OCI-LY1 (cell line): Measurements from ENCODE around the gene VCPKMT.

Experiments
- EZH2 ChIP-seq: fragments of 200-600 bp; sonication (generic), shearing (Covaris generic); IDR thresholded peaks from 2 replicates; pipeline ENCODE4 v1.8.0; 2017; ENCODE audit warnings: borderline replicate concordance, mixed run types, mild to moderate bottlenecking, antibody characterized with exemption, low read length, moderate library complexity, mixed read lengths
- TF ChIP-seq, protein P1 (sequence below): fragments of 200-600 bp; sonication (generic), shearing (Covaris generic); IDR thresholded peaks from 2 replicates; pipeline ENCODE4 v1.5.1; 2017; ENCODE audit warnings: mild to moderate bottlenecking, antibody characterized with exemption, low read length, moderate library complexity, mixed read lengths

DNA sequence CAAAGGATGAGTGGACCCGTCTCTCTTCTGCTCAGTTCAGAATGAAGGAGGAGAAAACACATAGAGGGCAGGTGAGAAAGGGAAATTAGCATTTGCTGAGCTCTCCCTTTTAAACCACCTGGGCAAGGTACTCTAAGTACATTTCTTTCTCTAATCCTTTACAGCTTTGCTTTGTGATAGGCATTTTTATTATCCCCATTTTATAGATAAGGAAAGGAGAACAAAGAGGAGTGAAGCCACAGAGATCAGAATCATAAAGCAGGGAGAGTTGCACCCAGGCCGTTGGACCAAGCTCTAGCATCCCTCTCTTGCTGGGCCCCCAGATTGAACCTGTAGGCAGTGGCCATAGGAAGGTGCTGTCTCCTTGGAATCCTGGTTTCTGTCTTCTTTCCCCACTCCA, 47.0 kb downstream of the VCPKMT start:
- TF ChIP-seq, protein P1, sequence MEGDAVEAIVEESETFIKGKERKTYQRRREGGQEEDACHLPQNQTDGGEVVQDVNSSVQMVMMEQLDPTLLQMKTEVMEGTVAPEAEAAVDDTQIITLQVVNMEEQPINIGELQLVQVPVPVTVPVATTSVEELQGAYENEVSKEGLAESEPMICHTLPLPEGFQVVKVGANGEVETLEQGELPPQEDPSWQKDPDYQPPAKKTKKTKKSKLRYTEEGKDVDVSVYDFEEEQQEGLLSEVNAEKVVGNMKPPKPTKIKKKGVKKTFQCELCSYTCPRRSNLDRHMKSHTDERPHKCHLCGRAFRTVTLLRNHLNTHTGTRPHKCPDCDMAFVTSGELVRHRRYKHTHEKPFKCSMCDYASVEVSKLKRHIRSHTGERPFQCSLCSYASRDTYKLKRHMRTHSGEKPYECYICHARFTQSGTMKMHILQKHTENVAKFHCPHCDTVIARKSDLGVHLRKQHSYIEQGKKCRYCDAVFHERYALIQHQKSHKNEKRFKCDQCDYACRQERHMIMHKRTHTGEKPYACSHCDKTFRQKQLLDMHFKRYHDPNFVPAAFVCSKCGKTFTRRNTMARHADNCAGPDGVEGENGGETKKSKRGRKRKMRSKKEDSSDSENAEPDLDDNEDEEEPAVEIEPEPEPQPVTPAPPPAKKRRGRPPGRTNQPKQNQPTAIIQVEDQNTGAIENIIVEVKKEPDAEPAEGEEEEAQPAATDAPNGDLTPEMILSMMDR = no peak
- no peak for TF ChIP-seq EZH2
